HG02884 (cell line): ENCODE results near the gene NTNG2.

Source experiments
- ATAC-seq: cut with Tn5 transposase; IDR thresholded peaks from one replicate; pipeline ENCODE4 v1.9.1; 2021; ENCODE audit warnings: mild to moderate bottlenecking, moderate library complexity; ENCODE audit not compliant: unreplicated experiment

The NTNG2 gene

DNA sequence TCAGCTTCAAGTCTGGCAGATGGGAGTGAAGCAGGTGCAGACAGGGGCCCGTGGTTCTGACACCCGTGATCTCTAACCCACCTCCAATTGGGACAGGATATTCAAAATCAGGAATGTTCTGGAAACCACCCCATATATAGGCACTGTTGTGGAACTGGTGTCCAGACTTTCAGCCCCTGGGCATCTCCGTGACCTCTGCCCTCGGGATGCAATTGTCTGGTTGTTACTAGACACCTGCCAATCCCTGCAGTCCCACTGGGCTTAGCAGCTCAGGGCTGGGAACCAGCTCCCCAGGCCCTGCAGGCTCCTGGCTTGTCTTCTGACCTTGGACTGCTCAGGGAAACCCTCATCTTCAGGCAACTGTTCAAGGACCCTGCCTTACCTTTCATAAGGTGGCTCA is 38.8 kb downstream of the NTNG2 start:
- ATAC-seq = no peak

- no peak for ATAC-seq
These were observed 39.3 kb downstream of the NTNG2 start for GRCh38 chr9:132201139-132201538.

DNA sequence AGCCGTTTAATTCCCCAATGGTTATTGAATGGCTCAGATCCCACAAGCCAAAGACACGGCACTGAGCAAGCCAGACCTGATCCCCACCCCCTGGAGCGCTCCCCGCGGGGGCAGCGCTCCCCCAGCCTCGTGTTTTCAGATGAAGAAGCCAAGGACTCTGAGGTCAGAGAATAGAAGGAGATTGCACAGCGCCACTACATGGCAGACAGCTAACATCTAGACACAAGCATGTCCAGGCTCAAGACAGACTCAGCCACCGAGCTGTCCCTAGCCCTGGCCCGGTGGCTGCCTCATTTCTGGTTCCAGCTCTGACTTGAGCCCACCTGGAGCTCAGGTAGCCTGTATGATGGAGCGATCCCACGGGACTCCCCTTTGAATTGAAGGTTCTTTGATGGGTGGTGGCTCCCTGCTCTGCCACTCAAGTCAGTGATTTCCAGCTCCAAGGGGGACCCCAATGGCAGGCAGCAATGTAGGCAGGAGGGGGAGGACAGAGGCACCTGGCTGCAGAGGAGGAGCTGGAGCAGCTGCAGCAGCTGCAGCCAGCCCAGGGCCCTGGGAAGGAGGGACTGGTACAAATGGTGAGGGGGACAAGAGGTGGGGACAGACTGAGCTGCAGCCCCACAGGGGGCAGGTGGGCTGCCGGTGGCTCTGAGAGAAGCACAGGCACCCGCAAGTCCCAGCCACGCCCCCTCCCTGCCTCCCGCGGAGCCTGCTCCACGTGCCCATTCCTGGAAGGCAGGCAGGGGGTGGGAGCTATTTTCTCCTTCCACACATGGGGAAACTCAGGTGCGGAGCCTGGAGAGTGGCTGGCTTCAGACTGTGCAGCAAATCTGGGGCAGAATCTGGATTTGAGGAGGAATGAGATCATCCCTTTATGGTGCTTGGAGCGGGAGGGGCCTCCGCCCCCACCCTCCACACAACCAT is 40.2 kb downstream of the NTNG2 start:
- no peak for ATAC-seq

DNA sequence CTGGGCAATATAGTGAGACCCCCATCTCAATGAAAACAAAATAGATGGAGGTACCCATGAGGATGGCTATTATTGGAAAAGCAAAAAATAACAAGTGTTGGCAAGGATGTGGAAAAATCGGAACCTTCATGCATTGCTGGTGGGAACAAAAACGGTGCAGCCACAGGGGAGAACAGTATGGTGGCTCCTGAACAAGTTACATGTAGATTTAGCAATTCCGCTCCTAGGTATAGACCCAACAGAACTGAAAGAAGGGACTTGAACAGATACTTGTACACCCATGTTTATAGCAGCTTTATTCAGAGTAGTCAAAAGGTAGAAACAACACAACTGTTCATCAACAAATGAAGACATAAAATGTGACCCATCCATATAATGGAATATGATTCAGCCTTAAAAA is 43.0 kb downstream of the NTNG2 start:
- ATAC-seq = no peak

GRCh38 chr9:132207215-132207614 is 45.4 kb downstream of the NTNG2 start:
- ATAC-seq = no peak

DNA sequence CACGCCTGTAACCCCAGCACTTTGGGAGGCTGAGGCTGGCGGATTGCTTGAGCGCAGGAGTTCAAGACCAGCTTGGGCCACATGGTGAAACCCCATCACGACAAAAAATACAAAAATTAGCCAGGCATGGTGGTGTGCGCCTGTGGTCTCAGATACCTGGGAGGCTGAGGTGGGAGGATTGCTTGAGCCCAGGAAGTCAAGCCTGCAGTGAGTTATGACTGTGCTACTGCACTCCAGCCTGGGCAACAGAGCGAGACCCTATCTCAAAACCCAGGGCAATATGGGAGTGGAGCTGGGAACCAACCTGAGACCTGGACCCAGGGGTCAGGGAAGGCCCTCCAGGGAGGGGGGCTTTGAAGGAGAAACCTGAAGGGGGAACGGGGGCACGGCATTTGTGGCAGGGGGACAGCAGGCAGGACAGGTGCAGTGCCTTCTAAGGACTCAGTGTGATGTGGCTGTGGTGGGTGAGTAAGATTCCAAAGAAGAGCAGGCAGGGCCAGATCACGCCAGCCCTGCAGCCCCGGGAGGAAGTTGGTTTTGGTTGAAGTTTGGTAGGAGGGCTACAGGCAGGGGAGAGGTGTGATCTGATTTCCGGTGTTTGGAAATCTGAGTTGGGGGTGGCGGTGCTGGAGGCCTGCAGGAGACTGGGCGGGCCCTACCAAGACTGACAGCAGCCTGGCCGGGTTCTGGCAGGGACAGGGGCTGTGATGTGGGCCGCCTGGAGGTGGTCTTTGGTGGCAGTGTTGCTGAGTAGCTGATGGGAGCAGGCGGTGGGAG is 46.2 kb downstream of the NTNG2 start:
- ATAC-seq = no peak

DNA sequence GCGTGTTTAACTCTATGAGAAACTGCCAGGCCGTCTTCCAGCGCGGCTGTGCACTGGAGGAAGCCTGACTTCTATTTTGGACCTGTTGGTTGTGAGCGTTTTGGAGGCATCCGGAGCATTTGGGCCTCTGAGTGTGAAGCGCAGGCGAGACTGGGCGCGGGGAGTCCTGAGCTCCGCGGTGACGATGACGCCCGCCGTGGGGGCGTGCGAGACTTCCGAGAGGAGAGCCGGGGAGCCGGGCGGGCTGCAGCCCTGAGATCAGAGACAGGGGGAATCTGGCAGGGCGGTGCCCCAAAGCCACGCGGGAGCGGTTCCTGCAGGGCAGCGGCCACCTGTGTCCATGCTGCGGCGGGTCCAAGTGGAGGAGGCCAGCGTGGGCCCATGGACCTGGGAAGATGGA is 47.4 kb downstream of the NTNG2 start:
- ATAC-seq = no peak

DNA sequence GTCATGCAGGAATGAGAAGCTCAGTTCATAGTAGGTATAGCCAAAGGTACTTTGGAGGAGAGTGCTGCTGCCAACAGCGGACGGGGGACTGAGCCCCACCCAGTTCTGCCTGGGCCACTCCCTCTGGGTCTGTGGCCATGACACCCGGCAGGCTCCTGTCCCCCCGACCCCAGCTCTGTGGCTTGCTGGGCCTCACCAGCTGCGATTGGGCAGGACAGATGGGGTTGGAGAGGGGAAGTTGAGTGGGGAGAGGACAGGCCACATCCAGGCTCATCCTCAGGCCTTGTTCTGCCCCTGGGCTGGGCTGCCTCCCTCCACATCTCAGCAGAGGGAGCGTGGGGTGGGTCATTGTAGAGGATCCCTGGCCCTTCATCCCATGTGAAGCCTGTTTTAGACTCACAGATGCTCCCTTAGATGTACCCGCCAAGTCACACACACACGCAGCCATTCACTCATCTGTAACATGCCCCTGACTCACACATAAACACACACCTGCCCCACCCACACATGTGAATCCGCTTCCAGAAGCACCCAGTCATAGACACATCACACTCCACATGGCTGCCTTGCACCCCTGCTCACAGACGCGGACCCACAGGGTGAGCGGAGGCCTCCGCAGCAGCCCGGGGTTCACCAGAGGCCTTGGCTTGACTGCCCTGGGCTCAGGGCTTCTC is 48.8 kb downstream of the NTNG2 start:
- ATAC-seq = no peak

DNA sequence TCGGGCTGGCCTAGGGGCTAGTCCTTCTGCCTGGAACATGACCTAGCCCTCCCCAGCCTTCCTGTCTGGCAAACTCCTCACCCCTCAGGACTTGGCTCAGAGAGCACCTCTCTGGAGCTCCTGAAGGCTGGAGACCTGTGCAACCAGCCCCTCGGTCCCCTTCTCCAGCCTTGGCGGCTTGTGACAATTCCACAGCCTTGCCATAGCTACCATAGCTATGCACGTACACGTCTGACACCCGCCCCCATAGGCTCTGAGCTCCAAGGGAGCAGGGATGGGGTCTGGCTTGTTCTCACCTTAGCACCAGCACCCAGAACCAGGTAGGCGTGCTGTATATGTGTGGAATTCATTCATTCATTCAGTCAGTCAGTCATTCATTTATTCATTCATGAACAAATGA is 49.7 kb downstream of the NTNG2 start:
- ATAC-seq = no peak

GRCh38 chr9:132214027-132214622 is 52.3 kb downstream of the NTNG2 start:
- no peak for ATAC-seq

- no peak for ATAC-seq
These were observed 55.2 kb downstream of the NTNG2 start for GRCh38 chr9:132216861-132217619.

DNA sequence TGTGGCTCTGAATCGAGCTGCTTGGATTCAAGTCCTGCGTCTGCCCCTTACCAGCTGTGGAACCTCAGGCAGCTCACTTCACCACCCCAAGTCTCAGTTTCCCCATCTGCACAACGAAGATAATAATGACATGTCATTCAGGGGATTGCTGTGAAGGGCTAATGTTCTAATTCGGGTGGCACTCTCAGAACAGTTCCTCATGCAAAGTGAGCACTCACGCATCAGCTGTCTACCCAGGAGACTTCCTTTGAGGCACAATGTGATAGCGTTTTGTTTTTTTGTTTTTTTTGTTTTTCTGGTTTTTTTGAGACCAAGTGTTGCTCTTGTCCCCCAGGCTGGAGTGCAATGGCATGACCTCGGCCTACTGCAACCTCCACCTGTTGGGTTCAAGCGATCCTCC is 56.4 kb downstream of the NTNG2 start:
- no peak for ATAC-seq

DNA sequence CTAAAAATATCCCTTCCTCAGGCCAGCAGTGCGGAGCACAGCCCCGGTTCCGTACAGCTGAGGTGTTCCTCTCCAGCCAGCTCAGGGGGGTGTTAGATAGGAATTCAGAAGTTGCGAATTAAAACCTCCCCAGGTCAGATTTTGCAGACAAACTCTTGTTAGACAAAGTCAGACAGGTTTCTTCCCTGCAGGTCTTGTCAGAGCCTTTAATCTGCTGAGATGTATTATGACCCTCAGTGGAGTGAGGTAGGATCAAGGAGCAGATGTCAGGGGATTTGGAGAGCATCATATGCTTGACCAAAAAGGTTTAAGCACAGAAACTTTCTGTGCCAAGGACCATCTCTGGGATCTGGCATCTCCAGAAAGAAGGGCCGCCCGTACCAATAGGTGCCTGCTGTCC is 60.1 kb downstream of the NTNG2 start:
- ATAC-seq = no peak

- ATAC-seq = no peak
These were observed 62.8 kb downstream of the NTNG2 start for GRCh38 chr9:132224645-132225044.

- ATAC-seq = no peak
These were observed 64.9 kb downstream of the NTNG2 start for GRCh38 chr9:132226571-132227430.

DNA sequence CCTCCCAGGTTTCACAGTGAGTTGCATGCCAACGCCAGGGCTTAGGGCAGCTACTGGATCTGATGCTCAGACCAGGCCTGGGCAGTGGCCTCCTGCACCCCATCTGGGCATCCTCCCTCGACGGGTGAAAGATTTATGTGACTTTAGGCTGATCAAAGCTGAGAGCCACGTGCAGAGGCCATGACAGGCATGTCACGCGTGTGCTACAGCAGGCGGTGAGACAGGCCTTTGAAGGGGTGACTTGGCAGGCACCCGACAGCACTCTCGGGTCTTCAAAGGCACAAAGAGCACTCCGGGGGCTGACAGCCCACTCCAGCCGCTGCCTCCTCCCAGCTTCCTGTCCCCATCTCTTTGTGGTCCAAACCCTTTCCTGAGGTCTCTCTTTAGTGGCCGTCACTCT is 66.2 kb downstream of the NTNG2 start:
- ATAC-seq = no peak

DNA sequence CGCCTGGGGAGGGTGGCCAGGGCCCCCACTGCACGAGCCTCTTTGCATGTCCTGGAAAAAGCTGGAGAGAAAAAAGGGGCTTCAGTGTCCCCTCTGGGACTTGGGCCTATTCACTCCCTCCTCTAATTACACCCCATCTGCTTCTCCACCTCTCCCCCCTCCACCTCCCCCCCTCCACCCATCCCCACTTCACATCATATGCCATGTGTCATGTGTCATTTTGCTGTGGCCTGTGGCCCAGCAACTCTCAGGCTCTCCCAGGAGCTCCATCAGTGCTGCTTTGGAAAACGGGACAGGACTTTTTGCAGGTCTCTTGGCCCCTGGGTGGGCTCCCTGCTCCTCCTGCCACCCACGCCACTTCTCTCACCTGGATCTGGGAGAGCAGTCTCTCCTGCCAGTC is 68.7 kb downstream of the NTNG2 start:
- ATAC-seq = no peak

- no peak for ATAC-seq
These were observed 69.3 kb downstream of the NTNG2 start for GRCh38 chr9:132231019-132231701.

GRCh38 chr9:132232522-132232921 is 70.7 kb downstream of the NTNG2 start:
- ATAC-seq = no peak
